Upper lobe of left lung (tissue), 4 donors: ENCODE measurements around the gene ICE2.

Experiments used
- CTCF ChIP-seq, 6 experiments: fragments of 450-650 bp in 4 of 6; fragments of 200-600 bp in 2 of 6; sonication (generic) in 2 of 6; IDR thresholded peaks; one replicate each; pipeline ENCODE4 v1.5.1; 2016 to 2019; ENCODE audit warnings: antibody characterized with exemption in 6 of 6
- POLR2A ChIP-seq, 4 donors: fragments of 450-650 bp; IDR thresholded peaks; one replicate each; pipeline ENCODE4 v1.5.1; 2016 to 2017; ENCODE audit warnings: antibody characterized with exemption in 4 of 4, mild to moderate bottlenecking in 2 of 4

- no peak for TF ChIP-seq CTCF (IDR thresholded peaks at IDR 0.05)
- TF ChIP-seq POLR2A (IDR thresholded peaks at IDR 0.05): peak in 3 of 4 donors; percentile 36 to 52 (median 49)
Measured at GRCh38 chr15:60396958-60397771, 81.8 kb downstream of the ICE2 start.
